ENCODE results near the gene BCL2. TPM values are rescaled to one million over a fixed set of nuclear protein-coding genes. Genes with fewer than 3 reads are reported as not detected.

Gene BCL2
- total RNA-seq, 1 experiment from 2014 or later: 2.9 TPM

DNA sequence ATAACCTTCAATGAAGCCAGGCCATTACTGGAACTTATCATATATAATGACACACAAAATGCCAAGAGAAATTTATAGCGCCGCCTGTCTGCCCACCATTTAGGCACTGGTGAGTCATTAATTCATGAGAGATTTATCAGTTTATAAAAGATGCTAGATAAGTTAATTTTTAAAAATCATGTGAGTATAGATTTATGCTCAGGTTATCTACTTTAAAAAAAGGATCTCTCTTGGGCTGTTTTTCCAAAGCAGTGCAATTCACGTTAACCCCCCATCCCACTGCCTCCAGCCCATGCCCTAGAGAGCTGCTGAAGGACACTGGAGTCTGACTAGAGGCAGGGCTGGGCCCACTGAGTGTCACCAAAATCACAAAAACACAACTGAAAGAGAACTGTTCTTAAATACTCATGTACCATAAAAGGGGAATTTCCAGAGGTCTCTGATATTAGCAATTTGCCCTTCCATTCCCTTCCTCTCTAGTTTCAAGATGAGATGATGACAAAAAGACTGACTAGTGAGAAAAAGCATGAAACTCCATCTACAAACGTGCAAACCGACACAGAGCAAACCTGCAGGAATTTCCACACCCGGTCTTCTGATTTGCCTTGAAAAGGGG, 160.8 kb downstream of the BCL2 start:
- peaks cover 15% of the 10 kb centered on the region for H3K27me3 Mint-ChIP-seq (ENCODE audit: unreplicated experiment)
- intact Hi-C loops (cut with micrococcal nuclease; ENCODE audit: unreplicated experiment): loop anchor here (5.0 kb wide), 1 partner anchor 141 kb away; no protein-coding TSS in a partner anchor
- CTCF ChIA-PET: no interaction called here
- no peak overlapping the region for H3K27ac Mint-ChIP-seq (ENCODE audit: unreplicated experiment)
- no peak for DNase-seq
- H3K4me1 Mint-ChIP-seq (ENCODE audit: low read depth, unreplicated experiment): peaks cover 35% of the 10 kb centered on the region
- no peaks in the 10 kb centered on the region for H3K36me3 Mint-ChIP-seq (ENCODE audit: insufficient read depth, unreplicated experiment)
- H3K4me3 Mint-ChIP-seq (ENCODE audit: low read depth, unreplicated experiment): no peak overlapping the region
- BruUV-seq (replicated peaks): no TSS peak
- no peaks in the 10 kb centered on the region for H3K9me3 Mint-ChIP-seq (ENCODE audit: low read depth, unreplicated experiment)
- TF ChIP-seq, protein P1, sequence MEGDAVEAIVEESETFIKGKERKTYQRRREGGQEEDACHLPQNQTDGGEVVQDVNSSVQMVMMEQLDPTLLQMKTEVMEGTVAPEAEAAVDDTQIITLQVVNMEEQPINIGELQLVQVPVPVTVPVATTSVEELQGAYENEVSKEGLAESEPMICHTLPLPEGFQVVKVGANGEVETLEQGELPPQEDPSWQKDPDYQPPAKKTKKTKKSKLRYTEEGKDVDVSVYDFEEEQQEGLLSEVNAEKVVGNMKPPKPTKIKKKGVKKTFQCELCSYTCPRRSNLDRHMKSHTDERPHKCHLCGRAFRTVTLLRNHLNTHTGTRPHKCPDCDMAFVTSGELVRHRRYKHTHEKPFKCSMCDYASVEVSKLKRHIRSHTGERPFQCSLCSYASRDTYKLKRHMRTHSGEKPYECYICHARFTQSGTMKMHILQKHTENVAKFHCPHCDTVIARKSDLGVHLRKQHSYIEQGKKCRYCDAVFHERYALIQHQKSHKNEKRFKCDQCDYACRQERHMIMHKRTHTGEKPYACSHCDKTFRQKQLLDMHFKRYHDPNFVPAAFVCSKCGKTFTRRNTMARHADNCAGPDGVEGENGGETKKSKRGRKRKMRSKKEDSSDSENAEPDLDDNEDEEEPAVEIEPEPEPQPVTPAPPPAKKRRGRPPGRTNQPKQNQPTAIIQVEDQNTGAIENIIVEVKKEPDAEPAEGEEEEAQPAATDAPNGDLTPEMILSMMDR (IDR thresholded peaks at IDR 0.05; ENCODE audit: unreplicated experiment): no peak

- no TSS peak for BruUV-seq (replicated peaks)
- peaks cover 35% of the 10 kb centered on the region for H3K4me1 Mint-ChIP-seq (ENCODE audit: low read depth, unreplicated experiment)
- no peak overlapping the region for H3K4me3 Mint-ChIP-seq (ENCODE audit: low read depth, unreplicated experiment)
- intact Hi-C loops (cut with micrococcal nuclease; ENCODE audit: unreplicated experiment): loop anchor here (5.0 kb wide), 1 partner anchor 141 kb away; no protein-coding TSS in a partner anchor
- TF ChIP-seq, protein P1 (IDR thresholded peaks at IDR 0.05; ENCODE audit: unreplicated experiment): no peak
- H3K36me3 Mint-ChIP-seq (ENCODE audit: insufficient read depth, unreplicated experiment): no peaks in the 10 kb centered on the region
- H3K9me3 Mint-ChIP-seq (ENCODE audit: low read depth, unreplicated experiment): no peaks in the 10 kb centered on the region
- H3K27me3 Mint-ChIP-seq (ENCODE audit: unreplicated experiment): peaks cover 21% of the 10 kb centered on the region
- CTCF ChIA-PET: no interaction called here
- DNase-seq: no peak
- H3K27ac Mint-ChIP-seq (ENCODE audit: unreplicated experiment): no peak overlapping the region
These were observed 161.4 kb downstream of the BCL2 start for GRCh38 chr18:63158012-63158631.

DNA sequence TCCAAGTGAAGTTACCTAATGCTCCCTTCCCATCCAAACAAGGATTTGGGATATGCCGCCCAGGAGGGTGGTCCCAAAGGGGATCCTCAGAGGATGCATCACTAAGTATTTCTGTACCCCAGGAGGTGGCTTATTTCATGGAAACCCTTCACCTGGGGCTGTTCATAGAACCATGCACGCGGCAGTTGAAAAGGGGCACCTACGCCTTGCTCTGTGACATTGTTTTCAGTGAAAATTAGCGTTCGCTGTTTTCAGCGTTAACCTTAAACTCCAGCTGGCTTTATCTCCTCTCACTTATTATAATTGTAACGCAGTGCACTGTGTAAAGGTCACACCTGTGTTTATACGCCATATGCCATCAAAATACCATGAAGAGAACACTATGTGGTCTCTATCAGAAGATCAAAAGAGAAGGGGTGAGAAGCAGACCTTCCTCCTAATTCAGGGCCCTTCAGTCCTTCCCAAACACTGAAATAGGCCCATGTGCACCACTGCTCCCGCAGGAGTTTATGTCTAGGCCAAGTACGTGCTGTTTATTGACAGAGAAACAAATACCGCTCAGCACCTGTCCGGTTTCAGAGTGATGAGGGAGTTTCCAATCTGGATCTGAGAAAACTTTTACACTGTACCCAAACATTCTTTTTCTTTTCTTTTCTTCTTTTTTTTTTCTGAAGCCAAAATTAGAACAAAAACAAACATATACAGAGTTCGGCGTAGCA, 162.1 kb downstream of the BCL2 start:
- intact Hi-C loops (cut with micrococcal nuclease; ENCODE audit: unreplicated experiment): loop anchor here (5.0 kb wide), 1 partner anchor 140 kb away; no protein-coding TSS in a partner anchor
- Mint-ChIP-seq H3K27me3 (ENCODE audit: unreplicated experiment) (peaks cover 28% of the 10 kb centered on the region), H3K27ac (ENCODE audit: unreplicated experiment) (no peak overlapping the region), H3K9me3 (ENCODE audit: low read depth, unreplicated experiment) (no peaks in the 10 kb centered on the region), H3K36me3 (ENCODE audit: insufficient read depth, unreplicated experiment) (no peaks in the 10 kb centered on the region), H3K4me3 (ENCODE audit: low read depth, unreplicated experiment) (no peak overlapping the region), H3K4me1 (ENCODE audit: low read depth, unreplicated experiment) (peaks cover 31% of the 10 kb centered on the region)
- BruUV-seq (replicated peaks): no TSS peak
- TF ChIP-seq, protein P1 (IDR thresholded peaks at IDR 0.05; ENCODE audit: unreplicated experiment): no peak
- CTCF ChIA-PET: no interaction called here
- DNase-seq: no peak

GRCh38 chr18:63155910-63156773, 163.4 kb downstream of the BCL2 start:
- no TSS peak for BruUV-seq (replicated peaks)
- TF ChIP-seq, protein P1 (IDR thresholded peaks at IDR 0.05; ENCODE audit: unreplicated experiment): no peak
- no peaks in the 10 kb centered on the region for H3K36me3 Mint-ChIP-seq (ENCODE audit: insufficient read depth, unreplicated experiment)
- CTCF ChIA-PET: no interaction called here
- H3K9me3 Mint-ChIP-seq (ENCODE audit: low read depth, unreplicated experiment): no peaks in the 10 kb centered on the region
- H3K4me1 Mint-ChIP-seq (ENCODE audit: low read depth, unreplicated experiment): peaks cover 18% of the 10 kb centered on the region
- intact Hi-C loops (cut with micrococcal nuclease; ENCODE audit: unreplicated experiment): loop anchor here (5.0 kb wide), 1 partner anchor 139 kb away; no protein-coding TSS in a partner anchor
- H3K27ac Mint-ChIP-seq (ENCODE audit: unreplicated experiment): no peak overlapping the region
- peak overlapping the region; percentile 72 for H3K4me3 Mint-ChIP-seq (ENCODE audit: low read depth, unreplicated experiment)
- H3K27me3 Mint-ChIP-seq (ENCODE audit: unreplicated experiment): peaks cover 38% of the 10 kb centered on the region
- no peak for DNase-seq

Measured in Calu3 (cell line).